Ovary (tissue), 9 donors: ENCODE data around the gene YAP1. TPM values are rescaled to one million over a fixed set of nuclear protein-coding genes. Genes with fewer than 3 reads are reported as not detected.

ENCODE experiments used
- DNase-seq, 5 donors: peaks; one replicate each; pipeline ENCODE4 v3.0.0-alpha.2; 2019 to 2020
- H3K27ac ChIP-seq, 2 donors: fragments of 200-600 bp; one replicate each; pipeline versions ENCODE4 v1.5.1 to v1.8.0; 2019 to 2022
- H3K27me3 ChIP-seq: fragments of 200-600 bp; one replicate; pipeline ENCODE4 v1.8.0; 2022
- H3K36me3 ChIP-seq: fragments of 200-600 bp; sonication (generic); one replicate; pipeline ENCODE4 v1.5.1; 2019
- H3K4me1 ChIP-seq: one replicate; pipeline ENCODE4 v1.8.1; 2013; ENCODE audit warnings: mild to moderate bottlenecking, moderate library complexity; ENCODE audit not compliant: insufficient read depth
- H3K4me3 ChIP-seq: fragments of 200-600 bp; sonication (generic); one replicate; pipeline ENCODE4 v1.5.1; 2017
- H3K9me3 ChIP-seq, 2 donors: fragments of 200-600 bp in 1 of 2; sonication (generic) in 1 of 2; one replicate each; pipeline versions ENCODE4 v1.5.1 to v1.8.1; 2013 to 2019; ENCODE audit warnings: mild to moderate bottlenecking in 1 of 2, moderate library complexity in 1 of 2
- EP300 ChIP-seq: sonication (generic); formaldehyde crosslinking; IDR thresholded peaks from one replicate; pipeline ENCODE4 v1.6.1; 2017; ENCODE audit warnings: antibody characterized with exemption
- POLR2A ChIP-seq: fragments of 450-650 bp; IDR thresholded peaks from one replicate; pipeline ENCODE4 v1.6.1; 2017; ENCODE audit warnings: antibody characterized with exemption, mild to moderate bottlenecking, moderate library complexity
- WGBS, 3 donors: extraction: QIAGEN DNeasy Blood & Tissue Kit in 1 of 3; methylation state at CpG; one replicate each; pipeline versions ENCODE4 v1.1.5 to v1.1.7; 2013 to 2017; 5-methylcytosine and 5-hydroxymethylcytosine counted together
- intact Hi-C, 4 donors: fragments of 100-400 bp; cut with DNase I; formaldehyde crosslinking; loops; one replicate each; pipeline versions ENCODE4 v1.11.0 to v1.15.1; 2022 to 2023
- polyA plus RNA-seq, 2 donors: library from polyadenylated mRNA; stranded (reverse); fragments of 200-250 nt in 1 of 2; fragments of 350-450 nt in 1 of 2; fragmentation: Illumina TruSeq in 1 of 2; extraction: RNeasy Lipid Tissue Mini Kit (QIAGEN cat#74804) in 1 of 2; gene quantifications; one replicate each; pipeline ENCODE4 v1.2.3, GENCODE V29; 2013 to 2014
- total RNA-seq, 7 donors: library from RNA; depleted of rRNA in 2 of 7; stranded (reverse); fragments of >200 nt in 2 of 7; fragmentation: NEBNext Ultra II Directional in 3 of 7; extraction: Animal tissue kit (Norgen Biotek cat#: 25700) in 3 of 7; gene quantifications; one replicate each; pipeline versions ENCODE4 v1.1.0 to v1.2.4, GENCODE V29; 2016 to 2023
- TF ChIP-seq, protein P1 (sequence below), 3 donors: fragments of 450-650 bp in 2 of 3; fragments of 200-600 bp in 1 of 3; IDR thresholded peaks; one replicate each; pipeline versions ENCODE4 v1.5.1 to v1.8.0; 2016 to 2022; ENCODE audit warnings: antibody characterized with exemption in 3 of 3, mild to moderate bottlenecking in 1 of 3
- donor health status: DM: no; HTN: no; CAD: no; lungs with moderate emphysema.
- donor health status: DM: no; HTN: no; CAD: no.
- donor health status: Bipolar disorder and iron deficiency.
- donor health status: DM: yes; HTN: yes; CAD: no.
- donor health status: DM: no; HTN: no; CAD: no.
- donor health status: DM: yes; HTN: yes; CAD: no.

Gene YAP1
- total and polyA plus RNA-seq, 9 donors, result 70.3 to 184 (median 147) TPM

DNA sequence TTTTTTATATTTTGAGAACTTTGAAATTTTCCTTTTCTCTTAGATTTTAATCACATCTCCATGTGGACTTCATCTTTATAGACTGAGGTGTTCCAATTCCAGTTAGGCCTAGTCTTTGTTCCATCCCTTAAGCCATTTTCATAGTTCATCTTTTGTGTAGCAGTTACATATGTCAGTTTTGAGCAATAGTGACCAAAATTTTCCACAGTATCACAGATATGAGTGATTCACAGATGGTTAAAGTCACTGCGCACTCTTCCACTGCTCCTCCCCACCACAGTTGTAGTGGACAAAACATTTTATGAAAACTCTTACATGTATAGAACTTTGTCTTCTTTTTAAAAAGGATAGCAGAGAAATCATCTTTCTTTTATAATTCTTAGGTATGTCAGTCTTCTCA is 42.8 kb downstream of the YAP1 start:
- Histone ChIP-seq H3K4me1 (peaks cover 11% of the 10 kb centered on the region), H3K9me3 (no peaks in the 10 kb centered on the region), H3K27me3 (no peaks in the 10 kb centered on the region), H3K27ac (no peak overlapping the region), H3K36me3 (no peaks in the 10 kb centered on the region), H3K4me3 (no peak overlapping the region)
- TF ChIP-seq EP300, result no peak
- no peak for TF ChIP-seq POLR2A
- TF ChIP-seq, protein P1, sequence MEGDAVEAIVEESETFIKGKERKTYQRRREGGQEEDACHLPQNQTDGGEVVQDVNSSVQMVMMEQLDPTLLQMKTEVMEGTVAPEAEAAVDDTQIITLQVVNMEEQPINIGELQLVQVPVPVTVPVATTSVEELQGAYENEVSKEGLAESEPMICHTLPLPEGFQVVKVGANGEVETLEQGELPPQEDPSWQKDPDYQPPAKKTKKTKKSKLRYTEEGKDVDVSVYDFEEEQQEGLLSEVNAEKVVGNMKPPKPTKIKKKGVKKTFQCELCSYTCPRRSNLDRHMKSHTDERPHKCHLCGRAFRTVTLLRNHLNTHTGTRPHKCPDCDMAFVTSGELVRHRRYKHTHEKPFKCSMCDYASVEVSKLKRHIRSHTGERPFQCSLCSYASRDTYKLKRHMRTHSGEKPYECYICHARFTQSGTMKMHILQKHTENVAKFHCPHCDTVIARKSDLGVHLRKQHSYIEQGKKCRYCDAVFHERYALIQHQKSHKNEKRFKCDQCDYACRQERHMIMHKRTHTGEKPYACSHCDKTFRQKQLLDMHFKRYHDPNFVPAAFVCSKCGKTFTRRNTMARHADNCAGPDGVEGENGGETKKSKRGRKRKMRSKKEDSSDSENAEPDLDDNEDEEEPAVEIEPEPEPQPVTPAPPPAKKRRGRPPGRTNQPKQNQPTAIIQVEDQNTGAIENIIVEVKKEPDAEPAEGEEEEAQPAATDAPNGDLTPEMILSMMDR (IDR thresholded peaks at IDR 0.05), result no peak
- intact Hi-C loops, result no loop called here
- DNase-seq, result no peak
- WGBS, 3 donors, result 93 to 96% (median 94%) methylated on average over 1 of the region's 1 CpG

DNA sequence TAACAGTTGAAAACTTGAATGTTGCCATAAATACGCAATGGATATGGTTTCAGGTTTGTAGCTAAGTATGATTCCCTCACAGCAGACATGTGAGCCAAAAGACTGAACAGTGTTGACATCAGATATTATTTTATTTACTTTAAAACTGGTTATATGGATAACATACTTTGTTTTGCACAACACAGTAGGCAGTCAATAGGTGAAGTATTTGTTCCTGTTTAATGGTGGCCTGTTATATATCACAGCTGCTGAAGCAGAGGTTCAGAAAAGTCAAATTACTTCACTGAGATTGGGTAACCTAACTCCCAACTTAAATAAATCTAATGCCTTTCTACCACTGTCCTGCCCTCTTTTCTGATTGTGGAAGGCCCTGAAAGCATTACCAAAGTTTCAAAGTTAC is 44.6 kb downstream of the YAP1 start:
- TF ChIP-seq, protein P1 (IDR thresholded peaks at IDR 0.05), result no peak
- TF ChIP-seq EP300 (no peak), POLR2A (no peak)
- intact Hi-C loops, result no loop called here
- H3K27me3 ChIP-seq, result no peaks in the 10 kb centered on the region
- no peak overlapping the region for H3K27ac ChIP-seq
- DNase-seq, result no peak
- H3K4me3 ChIP-seq, result no peak overlapping the region
- H3K4me1 ChIP-seq, result peaks cover 9% of the 10 kb centered on the region
- no peaks in the 10 kb centered on the region for H3K9me3 ChIP-seq
- H3K36me3 ChIP-seq, result no peaks in the 10 kb centered on the region
- 96 to 99% (median 98%) methylated on average over 1 of the region's 1 CpG for WGBS, 3 donors

DNA sequence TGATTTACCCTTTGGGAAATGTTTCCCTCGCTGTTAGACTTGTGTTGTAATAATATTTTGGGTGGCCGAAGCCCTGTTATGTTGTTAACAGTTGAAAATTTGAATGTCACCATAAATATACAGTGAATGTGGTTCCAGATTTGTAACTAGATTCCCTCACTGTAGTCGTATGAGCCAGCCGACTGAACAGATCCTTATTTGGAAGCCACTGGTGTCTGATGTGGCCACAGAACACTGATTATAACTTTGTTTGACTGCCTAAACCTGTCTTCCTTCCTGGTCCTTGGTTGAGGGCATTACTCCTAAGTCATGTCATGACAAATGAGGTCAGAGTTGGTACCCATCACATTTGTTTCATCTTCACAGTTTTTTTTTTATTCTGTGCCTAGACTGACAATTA is 45.4 kb downstream of the YAP1 start:
- intact Hi-C loops, result no loop called here
- no peaks in the 10 kb centered on the region for H3K36me3 ChIP-seq
- no peak overlapping the region for H3K4me3 ChIP-seq
- no peaks in the 10 kb centered on the region for H3K9me3 ChIP-seq
- no peaks in the 10 kb centered on the region for H3K27me3 ChIP-seq
- TF ChIP-seq POLR2A, result no peak
- TF ChIP-seq, protein P1 (IDR thresholded peaks at IDR 0.05), result no peak
- TF ChIP-seq EP300, result no peak
- WGBS, 3 donors, result 42 to 60% (median 51%) methylated on average over 4 of the region's 4 CpGs
- DNase-seq, result no peak
- H3K4me1 ChIP-seq, result peaks cover 9% of the 10 kb centered on the region
- no peak overlapping the region for H3K27ac ChIP-seq

DNA sequence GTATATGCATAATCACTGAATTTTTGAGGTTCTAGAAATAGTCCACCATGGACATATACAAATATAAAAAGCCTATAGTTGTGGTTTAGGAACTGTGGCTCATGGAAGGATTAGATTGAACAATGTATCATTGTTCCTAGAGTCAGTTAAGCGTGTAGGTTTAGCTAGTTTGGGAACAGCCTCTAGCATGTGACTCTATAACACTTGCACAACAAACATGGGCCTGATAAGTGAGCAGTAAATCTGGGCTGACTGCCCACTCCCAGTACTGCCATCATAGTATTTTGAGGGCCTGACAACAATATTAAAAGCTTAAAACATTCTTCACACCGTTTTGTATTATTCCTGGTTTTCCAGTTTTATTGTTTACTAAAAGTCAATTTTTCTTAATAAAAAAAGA is 47.0 kb downstream of the YAP1 start:
- H3K27me3 ChIP-seq, result no peaks in the 10 kb centered on the region
- no peak overlapping the region for H3K27ac ChIP-seq
- H3K9me3 ChIP-seq, result no peaks in the 10 kb centered on the region
- intact Hi-C loops, result no loop called here
- peaks cover 9% of the 10 kb centered on the region for H3K4me1 ChIP-seq
- peak in 4 of 5 donors; percentile 58 to 83 (median 74) for DNase-seq
- WGBS, 3 donors, result 7 to 12% (median 8%) methylated on average over 2 of the region's 2 CpGs
- no peak overlapping the region for H3K4me3 ChIP-seq
- no peak for TF ChIP-seq POLR2A
- TF ChIP-seq EP300, result no peak
- TF ChIP-seq, protein P1 (IDR thresholded peaks at IDR 0.05), result no peak
- H3K36me3 ChIP-seq, result no peaks in the 10 kb centered on the region
